H9 (cell line): ENCODE data around the gene PEDS1. TPM values are rescaled to one million over a fixed set of nuclear protein-coding genes. Genes with fewer than 3 reads are reported as not detected.

Experiments used
- DNase-seq: peaks from one replicate; pipeline ENCODE4 v3.0.0-alpha.2; 2017
- H2AFZ ChIP-seq: one replicate; pipeline ENCODE4 v1.6.1; 2013; ENCODE audit warnings: mild to moderate bottlenecking, low read length, control low read depth, moderate library complexity
- H2AK5ac ChIP-seq: 2 replicates; pipeline ENCODE4 v1.6.1; 2013; ENCODE audit warnings: low read length, control low read depth, mixed read lengths; ENCODE audit not compliant: insufficient read length
- H2BK120ac ChIP-seq: one replicate; pipeline ENCODE4 v1.6.1; 2013; ENCODE audit warnings: low read depth, mild to moderate bottlenecking, low read length, control low read depth, inconsistent platforms; ENCODE audit not compliant: poor library complexity, severe bottlenecking
- H2BK12ac ChIP-seq: 2 replicates; pipeline ENCODE4 v1.6.1; 2013; ENCODE audit warnings: low read length, control low read depth, mixed read lengths, low read depth; ENCODE audit not compliant: insufficient read length
- H2BK15ac ChIP-seq: 2 replicates; pipeline ENCODE4 v1.6.1; 2013; ENCODE audit warnings: low read depth, low read length, control low read depth
- H2BK20ac ChIP-seq: one replicate; pipeline ENCODE4 v1.6.1; 2013; ENCODE audit warnings: low read depth, mild to moderate bottlenecking, low read length, control low read depth, inconsistent platforms; ENCODE audit not compliant: poor library complexity, severe bottlenecking
- H2BK5ac ChIP-seq: 2 replicates; pipeline ENCODE4 v1.6.1; 2013; ENCODE audit warnings: low read length, control low read depth, mixed read lengths; ENCODE audit not compliant: insufficient read length
- H3K14ac ChIP-seq: 2 replicates; pipeline ENCODE4 v1.6.1; 2013; ENCODE audit warnings: low read length, control low read depth; ENCODE audit not compliant: insufficient read depth
- H3K18ac ChIP-seq: 2 replicates; pipeline ENCODE4 v1.6.1; 2013; ENCODE audit warnings: low read depth, mild to moderate bottlenecking, mixed read lengths, low read length, control low read depth; ENCODE audit not compliant: insufficient read length
- H3K23ac ChIP-seq: 2 replicates; pipeline ENCODE4 v1.6.1; 2013; ENCODE audit warnings: low read length, control low read depth, mixed read lengths, low read depth; ENCODE audit not compliant: insufficient read length
- H3K23me2 ChIP-seq: 2 replicates; pipeline ENCODE4 v1.6.1; 2013; ENCODE audit warnings: low read depth, mild to moderate bottlenecking, mixed read lengths, low read length, control low read depth; ENCODE audit not compliant: insufficient read length, poor library complexity, severe bottlenecking
- H3K27ac ChIP-seq: 2 replicates; pipeline ENCODE4 v1.5.1; 2013; ENCODE audit warnings: low read length, control low read depth, mixed read lengths, low read depth; ENCODE audit not compliant: insufficient read length
- H3K27me3 ChIP-seq: 2 replicates; pipeline ENCODE4 v1.6.1; 2013; ENCODE audit warnings: low read length, control low read depth, inconsistent platforms; ENCODE audit not compliant: insufficient read depth
- H3K4ac ChIP-seq: 2 replicates; pipeline ENCODE4 v1.6.1; 2013; ENCODE audit warnings: low read depth, mild to moderate bottlenecking, control low read depth, inconsistent platforms, low read length, moderate library complexity
- H3K4me1 ChIP-seq: 2 replicates; pipeline ENCODE4 v1.6.1; 2013; ENCODE audit warnings: low read length, control low read depth, inconsistent platforms; ENCODE audit not compliant: insufficient read depth
- H3K4me2 ChIP-seq: 2 replicates; pipeline ENCODE4 v1.6.1; 2013; ENCODE audit warnings: low read length, control low read depth, mixed read lengths; ENCODE audit not compliant: insufficient read length, insufficient read depth
- H3K56ac ChIP-seq: 2 replicates; pipeline ENCODE4 v1.6.1; 2013; ENCODE audit warnings: low read depth, mild to moderate bottlenecking, mixed read lengths, low read length, control low read depth; ENCODE audit not compliant: insufficient read length
- H3K79me1 ChIP-seq: 2 replicates; pipeline ENCODE4 v1.6.1; 2013; ENCODE audit warnings: low read depth, mild to moderate bottlenecking, moderate library complexity, low read length, control low read depth, inconsistent platforms; ENCODE audit not compliant: insufficient read depth, poor library complexity, severe bottlenecking
- H3K79me2 ChIP-seq: 2 replicates; pipeline ENCODE4 v1.6.1; 2013; ENCODE audit warnings: low read length, control low read depth, inconsistent platforms; ENCODE audit not compliant: insufficient read depth
- H3K9ac ChIP-seq: 2 replicates; pipeline ENCODE4 v1.6.1; 2013; ENCODE audit warnings: low read length, control low read depth, mixed read lengths; ENCODE audit not compliant: insufficient read length; ENCODE audit errors: extremely low read depth
- H3K9me3 ChIP-seq: one replicate; pipeline ENCODE4 v1.6.1; 2013; ENCODE audit warnings: low read depth, low read length, inconsistent platforms; ENCODE audit not compliant: control insufficient read depth
- H3T11ph ChIP-seq: one replicate; pipeline ENCODE4 v1.6.1; 2013; ENCODE audit warnings: mild to moderate bottlenecking, low read length, control low read depth, inconsistent platforms
- H4K20me1 ChIP-seq: one replicate; pipeline ENCODE4 v1.6.1; 2013; ENCODE audit not compliant: control insufficient read depth, insufficient read length, insufficient read depth
- H4K5ac ChIP-seq: 2 replicates; pipeline ENCODE4 v1.6.1; 2013; ENCODE audit warnings: low read depth, mild to moderate bottlenecking, mixed read lengths, low read length, control low read depth; ENCODE audit not compliant: insufficient read length
- H4K8ac ChIP-seq: replicated peaks from 2 replicates; pipeline ENCODE4 v1.6.1; 2013; ENCODE audit warnings: low read length, control low read depth, mixed read lengths, low read depth; ENCODE audit not compliant: insufficient read length
- H4K91ac ChIP-seq: 2 replicates; pipeline ENCODE4 v1.6.1; 2013; ENCODE audit warnings: low read depth, mild to moderate bottlenecking, moderate library complexity, mixed read lengths, low read length, control low read depth; ENCODE audit not compliant: insufficient read length
- H3K27ac Mint-ChIP-seq, 3 experiments: 2 replicates in 2 of 3; 3 replicates in 1 of 3; pipeline ENCODE4 v1.8.0; 2020 to 2021; ENCODE audit warnings: mixed read lengths in 3 of 3, mild to moderate bottlenecking in 1 of 3, moderate library complexity in 1 of 3
- H3K27me3 Mint-ChIP-seq: 2 replicates; pipeline ENCODE4 v1.8.0; 2021; ENCODE audit warnings: low read depth, mild to moderate bottlenecking, moderate library complexity, mixed read lengths
- H3K36me3 Mint-ChIP-seq, 3 experiments: 2 replicates in 2 of 3; 3 replicates in 1 of 3; pipeline ENCODE4 v1.8.0; 2020 to 2021; ENCODE audit warnings: low read depth in 3 of 3, mixed read lengths in 3 of 3; ENCODE audit not compliant: insufficient read depth in 1 of 3
- H3K4me1 Mint-ChIP-seq, 2 experiments: 2 replicates each; pipeline ENCODE4 v1.8.0; 2020; ENCODE audit warnings: mixed read lengths in 2 of 2
- H3K4me3 Mint-ChIP-seq, 2 experiments: 2 replicates in 1 of 2; 3 replicates in 1 of 2; pipeline ENCODE4 v1.8.0; 2020 to 2021; ENCODE audit warnings: mild to moderate bottlenecking in 2 of 2, mixed read lengths in 2 of 2, moderate library complexity in 1 of 2
- H3K9me3 Mint-ChIP-seq, 2 experiments: 2 replicates in 1 of 2; 3 replicates in 1 of 2; pipeline ENCODE4 v1.8.0; 2020; ENCODE audit warnings: mild to moderate bottlenecking in 2 of 2, mixed read lengths in 2 of 2, moderate library complexity in 1 of 2
- CTCF ChIP-seq: fragments of 200-600 bp; sonication (generic); conservative IDR thresholded peaks from 3 replicates; pipeline ENCODE4 v1.8.0; 2021; ENCODE audit warnings: antibody characterized with exemption, mild to moderate bottlenecking
- WGBS: extraction: QIAGEN DNeasy Blood & Tissue Kit; methylation state at CpG from one replicate; pipeline ENCODE4 v1.1.7; 2013; ENCODE audit warnings: missing lambda C conversion rate, low lambda C conversion rate, mixed read lengths; ENCODE audit not compliant: insufficient read length; ENCODE audit errors: extremely low coverage; 5-methylcytosine and 5-hydroxymethylcytosine counted together
- total RNA-seq: library from RNA; stranded (reverse); gene quantifications from 2 replicates; pipeline ENCODE4 v1.2.1, GENCODE V29; 2021

Gene PEDS1
- total RNA-seq, 1 experiment from 2014 or later = 29.3 TPM

DNA sequence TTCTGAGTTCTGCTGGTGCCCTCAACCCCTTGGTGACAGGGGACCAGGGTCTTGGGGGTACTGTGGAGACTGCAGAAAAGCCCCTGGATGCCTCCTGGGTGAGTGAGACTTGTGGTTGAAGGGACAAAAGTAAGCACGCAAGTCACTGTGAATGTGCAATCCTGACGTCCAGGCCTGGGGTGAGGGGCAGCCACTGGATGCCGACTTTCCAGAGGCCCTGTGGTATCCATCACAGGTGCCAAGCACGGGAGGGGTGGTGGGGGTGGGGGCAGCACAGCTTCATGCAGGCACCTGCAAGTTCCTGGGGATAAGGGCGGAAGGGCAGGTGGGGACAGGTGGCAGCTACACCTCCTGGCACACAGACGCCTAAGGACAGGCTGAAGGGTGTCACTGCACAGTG, 20.5 kb downstream of the PEDS1 start:
- no CpG with 5 or more reads among the region's 6 CpGs for WGBS
- TF ChIP-seq CTCF = no peak
- no peaks in the 10 kb centered on the region for H3K4me1 ChIP-seq
- no peak overlapping the region for H3K9ac ChIP-seq
- no peak overlapping the region for H3K23ac ChIP-seq
- no peaks in the 10 kb centered on the region for H3K27me3 Mint-ChIP-seq
- H4K91ac ChIP-seq = no peak overlapping the region
- no peak overlapping the region for H3K4ac ChIP-seq
- H3K4me3 Mint-ChIP-seq = no peak overlapping the region
- H3K56ac ChIP-seq = no peak overlapping the region
- H4K20me1 ChIP-seq = no peaks in the 10 kb centered on the region
- peaks cover 17 to 51% (median 50%) of the 10 kb centered on the region in 3 experiments for H3K36me3 Mint-ChIP-seq
- no peak overlapping the region for H4K5ac ChIP-seq
- no peaks in the 10 kb centered on the region for H3K79me2 ChIP-seq
- H3K23me2 ChIP-seq = no peaks in the 10 kb centered on the region
- H2AFZ ChIP-seq = no peak overlapping the region
- no peaks in the 10 kb centered on the region for H3K79me1 ChIP-seq
- H3K14ac ChIP-seq = no peak overlapping the region
- H2AK5ac ChIP-seq = no peak overlapping the region
- H3T11ph ChIP-seq = no peak overlapping the region
- H3K27ac Mint-ChIP-seq = peak overlapping the region in 1 of 3 experiments; percentile 74; a peak in 1 of 7 replicates
- H3K4me2 ChIP-seq = no peak overlapping the region
- H3K9me3 Mint-ChIP-seq = no peaks in the 10 kb centered on the region
- no peak overlapping the region for H3K27ac ChIP-seq
- no peaks in the 10 kb centered on the region for H3K9me3 ChIP-seq
- no peak for DNase-seq
- no peak overlapping the region for H2BK20ac ChIP-seq
- no peak overlapping the region for H2BK120ac ChIP-seq
- H3K4me1 Mint-ChIP-seq = peaks cover 3 to 4% of the 10 kb centered on the region in 2 experiments; a peak in 3 of 4 replicates
- H3K18ac ChIP-seq = no peak overlapping the region
- H2BK5ac ChIP-seq = no peak overlapping the region
- no peak overlapping the region for H2BK15ac ChIP-seq
- H4K8ac ChIP-seq = no peak overlapping the region
- no peak overlapping the region for H2BK12ac ChIP-seq
- H3K27me3 ChIP-seq = no peaks in the 10 kb centered on the region
